DND-41 (cell line): ENCODE data around the gene TSPAN18.

Experiments used
- ATAC-seq: fragments of 200-7000 bp; cut with Tn5 transposase; 3 replicates; pipeline ENCODE4 v1.9.1; 2021; ENCODE audit warnings: low read depth; ENCODE audit not compliant: insufficient read depth
- DNase-seq: peaks from one replicate; pipeline ENCODE4 v3.0.0-alpha.2; 2020
- H2AFZ ChIP-seq: 2 replicates; pipeline ENCODE4 v1.6.0; 2012; ENCODE audit warnings: low read depth, low read length
- H3K27ac ChIP-seq: 2 replicates; pipeline ENCODE4 v1.5.1; 2012; ENCODE audit warnings: low read length, inconsistent platforms
- H3K27me3 ChIP-seq: fragments of 200-600 bp; sonication (generic); 2 replicates; pipeline ENCODE4 v1.6.0; 2012; ENCODE audit warnings: low read length, mild to moderate bottlenecking, inconsistent platforms; ENCODE audit not compliant: insufficient read depth, poor library complexity
- H3K36me3 ChIP-seq: 2 replicates; pipeline ENCODE4 v1.5.1; 2012; ENCODE audit warnings: low read length, inconsistent platforms; ENCODE audit not compliant: insufficient read depth
- H3K4me1 ChIP-seq: 2 replicates; pipeline ENCODE4 v1.5.1; 2012; ENCODE audit warnings: mild to moderate bottlenecking, low read length; ENCODE audit not compliant: insufficient read depth
- H3K4me2 ChIP-seq: 2 replicates; pipeline ENCODE4 v1.6.0; 2012; ENCODE audit warnings: mild to moderate bottlenecking, moderate library complexity, low read length, inconsistent platforms; ENCODE audit not compliant: insufficient read depth
- H3K4me3 ChIP-seq, 2 experiments: fragments of 200-600 bp in 1 of 2; shearing (Covaris generic) in 1 of 2; 2 replicates each; pipeline ENCODE4 v1.5.1; 2012 to 2016; ENCODE audit warnings: inconsistent platforms in 2 of 2, low read length in 2 of 2, mild to moderate bottlenecking in 2 of 2, low read depth in 1 of 2, moderate library complexity in 1 of 2
- H3K79me2 ChIP-seq: 2 replicates; pipeline ENCODE4 v1.6.0; 2012; ENCODE audit warnings: low read length, inconsistent platforms; ENCODE audit not compliant: insufficient read depth
- H3K9ac ChIP-seq: 2 replicates; pipeline ENCODE4 v1.6.0; 2012; ENCODE audit warnings: low read depth, mild to moderate bottlenecking, inconsistent platforms, low read length, moderate library complexity
- H3K9me3 ChIP-seq: 2 replicates; pipeline ENCODE4 v1.5.1; 2012; ENCODE audit warnings: low read length, moderate library complexity, mild to moderate bottlenecking, inconsistent platforms; ENCODE audit not compliant: insufficient read depth, severe bottlenecking
- H4K20me1 ChIP-seq: 2 replicates; pipeline ENCODE4 v1.6.0; 2012; ENCODE audit warnings: low read length; ENCODE audit not compliant: insufficient read depth
- CTCF ChIP-seq: IDR thresholded peaks from 2 replicates; pipeline ENCODE4 v1.5.1; 2012; ENCODE audit warnings: borderline replicate concordance, low read length, moderate library complexity, mild to moderate bottlenecking; ENCODE audit not compliant: poor library complexity, severe bottlenecking; ENCODE audit errors: extremely low read depth
- EZH2 ChIP-seq: IDR thresholded peaks from 3 replicates; pipeline ENCODE4 v1.6.1; 2012; ENCODE audit warnings: borderline replicate concordance, low read depth, mild to moderate bottlenecking, moderate library complexity, low read length, inconsistent platforms; ENCODE audit not compliant: severe bottlenecking

The TSPAN18 gene

GRCh38 chr11:44923115-44923514 lies 196.4 kb downstream of the TSPAN18 start:
- Histone ChIP-seq H3K36me3 (no peaks in the 10 kb centered on the region), H3K4me1 (no peaks in the 10 kb centered on the region), H4K20me1 (peaks cover 4% of the 10 kb centered on the region), H3K9ac (no peak overlapping the region), H3K9me3 (no peaks in the 10 kb centered on the region), H3K27me3 (no peaks in the 10 kb centered on the region), H3K79me2 (no peaks in the 10 kb centered on the region), H2AFZ (no peak overlapping the region), H3K27ac (no peak overlapping the region), H3K4me3 (no peak overlapping the region), H3K4me2 (no peak overlapping the region)
- DNase-seq, result no peak
- no peak for ATAC-seq
- TF ChIP-seq CTCF (no peak), EZH2 (no peak)

GRCh38 chr11:44923806-44924205 lies 197.0 kb downstream of the TSPAN18 start:
- no peaks in the 10 kb centered on the region for H3K9me3 ChIP-seq
- H3K4me2 ChIP-seq, result no peak overlapping the region
- H3K4me1 ChIP-seq, result no peaks in the 10 kb centered on the region
- no peak for TF ChIP-seq EZH2
- no peak for TF ChIP-seq CTCF
- peaks cover 4% of the 10 kb centered on the region; the same call in 1 of the 2 replicates for H4K20me1 ChIP-seq
- H3K9ac ChIP-seq, result no peak overlapping the region
- H3K27me3 ChIP-seq, result peaks cover 1% of the 10 kb centered on the region
- no peaks in the 10 kb centered on the region for H3K79me2 ChIP-seq
- no peak overlapping the region for H3K27ac ChIP-seq
- H3K4me3 ChIP-seq, result no peak overlapping the region
- DNase-seq (no peak), ATAC-seq (no peak)
- no peak overlapping the region for H2AFZ ChIP-seq
- H3K36me3 ChIP-seq, result no peaks in the 10 kb centered on the region

- TF ChIP-seq CTCF (no peak), EZH2 (no peak)
- Histone ChIP-seq H3K9me3 (no peaks in the 10 kb centered on the region), H3K4me2 (no peak overlapping the region), H4K20me1 (peaks cover 10% of the 10 kb centered on the region; the same call in 1 of the 2 replicates), H3K9ac (no peak overlapping the region), H3K79me2 (no peaks in the 10 kb centered on the region), H2AFZ (no peak overlapping the region), H3K36me3 (no peaks in the 10 kb centered on the region), H3K4me1 (no peaks in the 10 kb centered on the region), H3K27ac (no peak overlapping the region), H3K4me3 (no peak overlapping the region), H3K27me3 (peaks cover 16% of the 10 kb centered on the region)
- DNase-seq (no peak), ATAC-seq (no peak)
These were observed 199.3 kb downstream of the TSPAN18 start for GRCh38 chr11:44926036-44926435.
